ENCODE measurements around the gene CSF3.

Gene CSF3

GRCh38 chr17:39994448-39994847 is 20.8 kb upstream of the CSF3 start:
- peaks cover 28% of the 10 kb centered on the region; the same call in 1 of the 2 replicates for H3K36me3 ChIP-seq (ENCODE audit: insufficient read depth)
- H3K9ac ChIP-seq = no peak overlapping the region
- no peaks in the 10 kb centered on the region for H3K27me3 ChIP-seq (ENCODE audit: insufficient read depth, low read depth)
- no peak overlapping the region for H3K27ac ChIP-seq
- H3K4me1 ChIP-seq (ENCODE audit: low read depth, poor library complexity, severe bottlenecking) = no peaks in the 10 kb centered on the region
- no peak for TF ChIP-seq CTCF (conservative IDR thresholded peaks at IDR 0.05; ENCODE audit: low read depth, low read length)
- H3K4me3 ChIP-seq (IDR thresholded peaks at IDR 0.05; ENCODE audit: insufficient read depth, low read depth, low read length) = no peak overlapping the region
- H2AFZ ChIP-seq (ENCODE audit: low read depth) = no peak overlapping the region
- no peak overlapping the region for H3K4me2 ChIP-seq
- H3K79me2 ChIP-seq (ENCODE audit: insufficient read depth, low read depth) = no peaks in the 10 kb centered on the region
- H4K20me1 ChIP-seq (ENCODE audit: insufficient read depth) = no peaks in the 10 kb centered on the region

- TF ChIP-seq CTCF (conservative IDR thresholded peaks at IDR 0.05; ENCODE audit: low read depth, low read length) = no peak
- Histone ChIP-seq H2AFZ (ENCODE audit: low read depth) (no peak overlapping the region), H3K79me2 (ENCODE audit: insufficient read depth, low read depth) (no peaks in the 10 kb centered on the region), H3K4me1 (ENCODE audit: low read depth, poor library complexity, severe bottlenecking) (no peaks in the 10 kb centered on the region), H4K20me1 (ENCODE audit: insufficient read depth) (no peaks in the 10 kb centered on the region), H3K36me3 (ENCODE audit: insufficient read depth) (peaks cover 28% of the 10 kb centered on the region; the same call in 1 of the 2 replicates), H3K4me2 (no peak overlapping the region), H3K9ac (no peak overlapping the region), H3K27me3 (ENCODE audit: insufficient read depth, low read depth) (no peaks in the 10 kb centered on the region), H3K4me3 (IDR thresholded peaks at IDR 0.05; ENCODE audit: insufficient read depth, low read depth, low read length) (no peak overlapping the region), H3K27ac (no peak overlapping the region)
Observed at GRCh38 chr17:39995438-39995837, 19.8 kb upstream of the CSF3 start.

- Histone ChIP-seq H2AFZ (ENCODE audit: low read depth) (no peak overlapping the region), H3K4me3 (IDR thresholded peaks at IDR 0.05; ENCODE audit: insufficient read depth, low read depth, low read length) (no peak overlapping the region), H3K79me2 (ENCODE audit: insufficient read depth, low read depth) (no peaks in the 10 kb centered on the region), H3K9ac (no peak overlapping the region), H3K27me3 (ENCODE audit: insufficient read depth, low read depth) (no peaks in the 10 kb centered on the region), H3K4me2 (no peak overlapping the region), H3K36me3 (ENCODE audit: insufficient read depth) (peaks cover 25% of the 10 kb centered on the region; the same call in 1 of the 2 replicates), H3K27ac (no peak overlapping the region), H3K4me1 (ENCODE audit: low read depth, poor library complexity, severe bottlenecking) (no peaks in the 10 kb centered on the region), H4K20me1 (ENCODE audit: insufficient read depth) (no peaks in the 10 kb centered on the region)
- no peak for TF ChIP-seq CTCF (conservative IDR thresholded peaks at IDR 0.05; ENCODE audit: low read depth, low read length)
Observed at GRCh38 chr17:39996162-39996561, 19.1 kb upstream of the CSF3 start.

- H3K27me3 ChIP-seq (ENCODE audit: insufficient read depth, low read depth) = no peaks in the 10 kb centered on the region
- H3K4me1 ChIP-seq (ENCODE audit: low read depth, poor library complexity, severe bottlenecking) = no peaks in the 10 kb centered on the region
- H2AFZ ChIP-seq (ENCODE audit: low read depth) = no peak overlapping the region
- H3K27ac ChIP-seq = no peak overlapping the region
- H3K4me2 ChIP-seq = no peak overlapping the region
- no peak overlapping the region for H3K9ac ChIP-seq
- peaks cover 18% of the 10 kb centered on the region; the same call in 1 of the 2 replicates for H3K36me3 ChIP-seq (ENCODE audit: insufficient read depth)
- H3K79me2 ChIP-seq (ENCODE audit: insufficient read depth, low read depth) = no peaks in the 10 kb centered on the region
- no peak for TF ChIP-seq CTCF (conservative IDR thresholded peaks at IDR 0.05; ENCODE audit: low read depth, low read length)
- H3K4me3 ChIP-seq (IDR thresholded peaks at IDR 0.05; ENCODE audit: insufficient read depth, low read depth, low read length) = no peak overlapping the region
- H4K20me1 ChIP-seq (ENCODE audit: insufficient read depth) = no peaks in the 10 kb centered on the region
Observed at GRCh38 chr17:39996800-39997199, 18.4 kb upstream of the CSF3 start.

All from KMS-11 (cell line).